HG02970 (cell line): ENCODE results near the gene STAM2.
"Not testable (repeated sequence)": the region's sequence is repeated elsewhere in the genome, so short reads cannot be mapped to it uniquely, and the experiment has no call there.

ENCODE experiments used
- ATAC-seq: cut with Tn5 transposase; IDR thresholded peaks from one replicate; pipeline ENCODE4 v1.9.1; 2021; ENCODE audit warnings: mild to moderate bottlenecking, moderate library complexity, moderate number of reproducible peaks; ENCODE audit not compliant: unreplicated experiment, low FRiP score

The STAM2 gene

GRCh38 chr2:152115952-152116351 lies 59.6 kb downstream of the STAM2 start:
- no peak for ATAC-seq

GRCh38 chr2:152114366-152114765 lies 61.2 kb downstream of the STAM2 start:
- no peak for ATAC-seq

GRCh38 chr2:152107140-152107539 lies 68.4 kb downstream of the STAM2 start:
- ATAC-seq = not testable (repeated sequence)

- ATAC-seq = no peak
These were observed 69.1 kb downstream of the STAM2 start for GRCh38 chr2:152106464-152106863.

- no peak for ATAC-seq
These were observed 72.3 kb downstream of the STAM2 start for GRCh38 chr2:152103271-152103670.

GRCh38 chr2:152100961-152101360 lies 74.6 kb downstream of the STAM2 start:
- ATAC-seq = no peak

- no peak for ATAC-seq
These were observed 76.1 kb downstream of the STAM2 start for GRCh38 chr2:152099367-152100050.

GRCh38 chr2:152098496-152099366 lies 76.8 kb downstream of the STAM2 start, which contains the start of gene CACNB4:
Gene CACNB4, minus strand, starts transcription at chr2:152099044.
- ATAC-seq = no peak

- ATAC-seq = no peak
These were observed 77.6 kb downstream of the STAM2 start for GRCh38 chr2:152097801-152098495.

GRCh38 chr2:152097290-152097800 lies 78.2 kb downstream of the STAM2 start:
- no peak for ATAC-seq

- no peak for ATAC-seq
These were observed 80.4 kb downstream of the STAM2 start for GRCh38 chr2:152095146-152095545.

GRCh38 chr2:152094014-152094413 lies 81.5 kb downstream of the STAM2 start:
- ATAC-seq = no peak

GRCh38 chr2:152093464-152093863 lies 82.1 kb downstream of the STAM2 start:
- ATAC-seq = no peak

- no peak for ATAC-seq
These were observed 83.5 kb downstream of the STAM2 start for GRCh38 chr2:152092095-152092494.

GRCh38 chr2:152090726-152091125 lies 84.8 kb downstream of the STAM2 start:
- not testable (repeated sequence) for ATAC-seq

- ATAC-seq = no peak
These were observed 86.3 kb downstream of the STAM2 start for GRCh38 chr2:152089238-152089637.

GRCh38 chr2:152088006-152088405 lies 87.6 kb downstream of the STAM2 start:
- ATAC-seq = no peak

- no peak for ATAC-seq
These were observed 89.3 kb downstream of the STAM2 start for GRCh38 chr2:152086231-152086630.

- no peak for ATAC-seq
These were observed 91.5 kb downstream of the STAM2 start for GRCh38 chr2:152084076-152084475.

- ATAC-seq = no peak
These were observed 92.2 kb downstream of the STAM2 start for GRCh38 chr2:152083202-152083875.
